Epithelial cell of esophagus (primary cell): ENCODE measurements around the gene UBL4B.

Experiments
- DNase-seq: peaks from one replicate; pipeline ENCODE4 v3.0.0; 2010; ENCODE audit warnings: low read depth
- H3K4me3 ChIP-seq: 2 replicates; pipeline ENCODE4 v1.5.1; 2011; ENCODE audit warnings: mild to moderate bottlenecking, low read length, control low read depth
- TF ChIP-seq, protein P1 (sequence below): IDR thresholded peaks from 2 replicates; pipeline ENCODE4 v1.5.1; 2011; ENCODE audit warnings: low read depth, mild to moderate bottlenecking, low read length, control low read depth, inconsistent platforms; ENCODE audit not compliant: insufficient read depth; ENCODE audit errors: missing control alignments

The UBL4B gene

DNA sequence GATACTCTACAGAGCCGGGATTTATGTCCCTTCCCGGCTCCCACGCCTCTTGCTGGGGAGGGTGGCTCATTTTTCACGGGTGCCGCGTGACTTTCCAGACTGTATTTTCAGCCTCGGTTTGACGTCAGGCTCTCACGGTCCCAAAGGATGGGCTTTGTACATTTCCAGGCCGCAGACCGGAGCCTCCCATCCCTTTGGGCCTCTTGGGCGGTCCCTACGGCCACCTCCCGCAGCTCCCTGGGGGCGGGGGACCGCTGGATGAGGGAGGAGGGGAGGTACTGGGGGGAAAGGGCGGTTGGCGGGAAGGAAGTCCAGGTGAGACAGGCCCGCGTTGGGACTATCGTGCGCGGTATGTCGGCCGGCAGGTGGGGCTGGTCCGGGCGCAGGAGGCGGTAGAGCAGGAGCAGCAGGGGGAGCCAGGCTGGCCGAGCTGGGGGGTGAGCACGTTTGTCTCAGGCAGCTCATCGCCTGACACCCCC lies 17.9 kb downstream of the UBL4B start:
- H3K4me3 ChIP-seq: no peak overlapping the region
- TF ChIP-seq, protein P1, sequence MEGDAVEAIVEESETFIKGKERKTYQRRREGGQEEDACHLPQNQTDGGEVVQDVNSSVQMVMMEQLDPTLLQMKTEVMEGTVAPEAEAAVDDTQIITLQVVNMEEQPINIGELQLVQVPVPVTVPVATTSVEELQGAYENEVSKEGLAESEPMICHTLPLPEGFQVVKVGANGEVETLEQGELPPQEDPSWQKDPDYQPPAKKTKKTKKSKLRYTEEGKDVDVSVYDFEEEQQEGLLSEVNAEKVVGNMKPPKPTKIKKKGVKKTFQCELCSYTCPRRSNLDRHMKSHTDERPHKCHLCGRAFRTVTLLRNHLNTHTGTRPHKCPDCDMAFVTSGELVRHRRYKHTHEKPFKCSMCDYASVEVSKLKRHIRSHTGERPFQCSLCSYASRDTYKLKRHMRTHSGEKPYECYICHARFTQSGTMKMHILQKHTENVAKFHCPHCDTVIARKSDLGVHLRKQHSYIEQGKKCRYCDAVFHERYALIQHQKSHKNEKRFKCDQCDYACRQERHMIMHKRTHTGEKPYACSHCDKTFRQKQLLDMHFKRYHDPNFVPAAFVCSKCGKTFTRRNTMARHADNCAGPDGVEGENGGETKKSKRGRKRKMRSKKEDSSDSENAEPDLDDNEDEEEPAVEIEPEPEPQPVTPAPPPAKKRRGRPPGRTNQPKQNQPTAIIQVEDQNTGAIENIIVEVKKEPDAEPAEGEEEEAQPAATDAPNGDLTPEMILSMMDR: peak; percentile 30
- peak; percentile 18 for DNase-seq

DNA sequence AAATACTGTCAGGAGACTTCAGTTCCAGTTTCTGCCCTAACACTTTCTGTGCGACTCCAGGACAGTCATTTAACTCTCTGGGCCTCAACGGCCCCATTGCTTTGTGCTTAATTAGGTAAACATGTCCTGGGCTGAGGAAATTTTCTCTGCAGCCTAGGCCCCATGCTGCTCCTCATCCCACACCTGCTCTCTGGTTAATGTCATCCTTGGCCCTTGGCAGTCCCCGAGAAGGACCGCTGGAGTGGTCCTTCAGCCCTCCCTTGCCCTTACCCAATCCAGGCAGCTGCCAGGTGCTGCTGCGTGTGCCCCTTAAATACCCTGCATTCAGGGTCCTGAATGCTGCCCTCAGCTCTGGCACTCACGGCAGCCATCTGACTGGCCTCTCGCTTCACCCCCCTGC lies 18.7 kb downstream of the UBL4B start:
- no peak for DNase-seq
- TF ChIP-seq, protein P1: no peak
- no peak overlapping the region for H3K4me3 ChIP-seq

DNA sequence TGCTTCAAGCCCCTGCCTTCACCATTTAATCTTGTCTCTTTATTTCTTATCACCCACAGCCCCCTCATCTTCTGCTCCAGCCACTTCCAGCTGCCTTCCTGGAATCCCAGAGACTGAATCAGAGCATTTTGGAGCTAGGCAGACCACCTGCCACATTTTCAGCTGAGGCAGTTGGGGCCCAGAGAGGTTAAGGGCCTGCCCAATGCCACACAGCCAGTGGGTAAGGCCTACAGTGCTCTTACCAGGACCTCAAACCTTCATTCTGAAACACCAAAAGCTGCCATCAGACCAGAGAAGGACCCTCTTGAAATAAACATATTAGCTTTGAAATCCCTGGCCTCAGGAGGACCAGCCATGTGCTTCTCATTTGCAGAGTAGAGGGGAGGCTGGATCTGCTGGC lies 20.4 kb downstream of the UBL4B start:
- DNase-seq: no peak
- TF ChIP-seq, protein P1: no peak
- no peak overlapping the region for H3K4me3 ChIP-seq

DNA sequence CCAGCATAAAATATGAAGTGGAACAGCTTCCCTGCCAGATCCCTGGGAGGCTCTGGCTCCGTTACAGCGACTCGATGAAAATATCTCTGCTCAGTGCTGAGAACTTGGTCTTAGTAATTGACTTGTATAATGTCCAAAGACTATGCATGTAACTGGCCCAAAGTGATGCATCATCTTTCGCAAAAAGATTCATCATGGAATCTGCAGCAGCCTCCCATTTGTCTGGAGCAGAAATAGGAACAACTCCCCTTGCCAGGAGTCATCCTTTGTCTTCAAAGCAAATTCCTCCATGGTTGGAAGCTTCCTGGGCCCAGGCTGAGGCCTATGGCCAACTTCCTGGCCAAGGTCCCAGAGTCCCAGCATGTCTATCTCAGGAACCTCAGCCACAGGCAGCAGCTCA lies 21.2 kb downstream of the UBL4B start:
- H3K4me3 ChIP-seq: no peak overlapping the region
- no peak for DNase-seq
- TF ChIP-seq, protein P1: no peak

DNA sequence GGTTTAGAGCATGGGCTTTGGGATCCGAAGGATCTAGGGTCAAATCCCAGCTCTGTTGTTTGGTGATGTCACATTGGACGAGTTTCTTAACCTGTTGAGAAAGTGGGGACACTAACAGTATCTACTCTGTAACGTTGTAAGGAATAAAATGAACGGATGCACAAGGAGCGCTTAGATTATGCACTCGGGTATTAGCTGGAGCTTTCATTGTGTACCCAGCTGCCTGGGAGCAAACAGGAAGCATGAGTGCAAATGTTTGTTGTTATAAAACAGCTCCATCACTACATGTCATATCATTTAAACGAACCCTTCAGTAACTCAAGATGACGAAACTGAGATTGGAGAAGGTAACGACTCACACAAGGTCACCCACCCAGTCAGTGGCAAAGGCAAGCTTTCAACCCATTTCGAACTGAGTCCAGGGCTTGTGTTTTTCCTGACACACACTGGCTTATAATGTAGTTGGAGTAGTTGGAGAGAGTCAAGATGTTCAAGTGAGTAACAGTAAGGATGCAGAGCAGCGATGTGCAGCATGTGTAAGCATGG lies 21.9 kb downstream of the UBL4B start:
- H3K4me3 ChIP-seq: no peak overlapping the region
- no peak for DNase-seq
- TF ChIP-seq, protein P1: no peak

DNA sequence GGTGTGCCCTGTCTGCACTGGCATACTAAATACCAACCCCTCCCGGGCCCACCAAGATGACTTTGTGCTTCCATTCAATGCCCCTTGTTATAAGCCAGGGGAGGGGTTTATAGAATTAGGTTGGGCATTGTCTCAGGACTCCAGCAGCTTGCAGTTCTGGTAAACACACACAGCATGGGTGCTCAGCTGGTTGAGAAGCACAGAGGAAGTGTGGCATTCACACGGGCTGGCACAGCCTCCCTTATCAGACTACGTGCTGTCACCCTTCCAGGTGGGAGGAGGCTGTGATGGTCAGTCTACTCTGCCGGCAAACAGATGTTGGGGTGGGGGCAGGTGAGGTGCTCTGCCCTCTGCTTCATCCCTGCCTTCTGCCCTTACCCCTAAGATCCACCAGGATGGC lies 23.0 kb downstream of the UBL4B start:
- no peak overlapping the region for H3K4me3 ChIP-seq
- DNase-seq: no peak
- TF ChIP-seq, protein P1: no peak

DNA sequence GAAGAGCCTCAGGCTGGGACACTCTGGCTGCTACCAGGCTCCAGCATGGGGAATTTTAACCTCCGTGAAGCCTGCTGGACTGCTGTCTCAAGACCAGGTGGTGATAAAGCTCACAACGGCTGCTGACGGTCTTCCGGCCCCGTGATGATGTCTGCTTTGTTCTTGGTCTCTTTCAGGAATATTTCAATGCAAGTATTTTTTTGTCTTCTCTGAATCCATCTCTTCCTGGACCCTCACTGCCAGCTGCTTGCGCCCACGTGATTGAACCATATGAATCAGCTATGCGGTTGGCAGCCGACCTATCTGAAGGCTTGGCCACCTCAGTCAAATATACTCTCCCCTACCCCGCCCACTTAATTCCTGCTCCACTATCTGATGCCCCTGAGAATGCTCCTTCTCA lies 23.4 kb downstream of the UBL4B start:
- H3K4me3 ChIP-seq: no peak overlapping the region
- TF ChIP-seq, protein P1: no peak
- no peak for DNase-seq
